GM19467 (cell line): Measurements from ENCODE around the gene NSMCE3.

Experiments used
- ATAC-seq: cut with Tn5 transposase; IDR thresholded peaks from one replicate; pipeline ENCODE4 v1.9.1; 2021; ENCODE audit warnings: mild to moderate bottlenecking, moderate library complexity; ENCODE audit not compliant: unreplicated experiment

The NSMCE3 gene

DNA sequence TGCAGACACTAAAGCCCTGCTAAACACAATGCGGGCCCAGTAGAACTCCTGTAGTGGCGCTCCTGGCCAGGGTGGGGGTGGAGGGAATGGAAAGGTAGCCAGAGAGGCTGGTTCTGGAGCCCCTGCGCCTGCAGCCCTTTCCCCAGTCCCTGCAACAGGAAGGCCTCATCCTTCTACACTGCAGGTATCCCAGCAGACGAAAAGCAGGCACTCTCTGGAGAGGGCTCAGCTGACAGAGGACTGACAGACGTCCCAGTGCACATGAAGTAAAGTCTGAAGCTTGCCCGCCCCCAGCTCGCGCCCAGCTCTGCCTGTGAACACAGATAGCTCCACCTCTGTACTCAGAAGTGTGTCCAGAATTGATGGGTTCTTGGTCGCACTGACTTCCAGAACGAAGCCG, 46.0 kb downstream of the NSMCE3 start:
- no peak for ATAC-seq

DNA sequence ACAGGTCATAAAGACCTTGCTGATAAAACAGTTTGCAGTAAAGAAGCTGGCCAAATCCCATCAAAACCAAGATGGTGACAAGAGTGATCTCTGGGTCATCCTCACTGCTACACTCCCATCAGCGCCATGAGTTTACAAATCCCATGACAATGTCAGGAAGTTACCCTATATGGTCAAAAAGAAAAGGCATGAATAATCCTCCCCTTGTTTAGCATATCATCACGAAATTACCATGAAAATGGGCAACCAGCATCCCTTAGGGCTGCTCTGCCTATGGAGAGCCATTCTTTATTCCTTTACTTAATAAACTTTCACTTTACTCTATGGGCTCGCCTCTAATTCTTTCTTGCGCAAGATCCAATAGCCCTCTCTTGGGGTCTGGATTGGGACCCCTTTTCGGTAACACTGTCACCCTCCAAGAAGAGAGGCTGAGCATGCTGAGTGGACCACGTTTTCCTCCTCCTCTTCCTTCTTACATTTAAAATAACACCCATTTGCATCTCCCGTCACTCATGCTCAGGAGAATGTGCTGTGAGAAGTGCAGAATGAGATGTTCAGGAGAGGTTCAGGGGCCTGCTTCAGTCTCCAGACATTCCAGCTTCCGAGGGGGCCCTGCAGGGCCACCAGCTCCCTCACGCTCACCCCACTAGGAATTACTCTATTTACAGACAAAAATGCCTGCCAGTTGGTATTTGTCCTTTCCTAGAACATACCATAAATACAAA, 47.3 kb downstream of the NSMCE3 start:
- no peak for ATAC-seq

- no peak for ATAC-seq
Measured at GRCh38 chr15:29220852-29221251, 48.8 kb downstream of the NSMCE3 start.

DNA sequence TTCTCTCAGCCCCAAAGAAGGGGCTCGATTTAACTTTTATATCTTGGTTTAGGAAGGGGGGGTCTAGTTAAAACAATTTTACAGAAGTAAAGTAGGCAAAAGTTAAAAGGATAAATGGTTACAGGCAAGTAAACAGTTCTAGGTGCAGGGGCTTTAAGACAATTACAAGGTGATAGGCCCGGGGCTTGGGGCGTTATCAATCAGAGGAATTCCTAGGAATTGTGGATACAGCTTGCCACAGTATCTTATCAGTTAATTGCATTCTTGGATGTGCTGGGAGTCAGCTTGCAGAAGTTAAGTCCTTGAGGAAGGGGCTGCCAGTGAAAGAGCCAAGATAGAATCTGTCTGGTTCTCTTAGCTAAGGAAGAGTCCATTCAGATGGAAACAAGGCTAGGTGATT, 52.7 kb downstream of the NSMCE3 start:
- ATAC-seq: no peak
